GM15510 (cell line): Measurements from ENCODE around the gene SERPINB1.

Source experiments
- POLR2A ChIP-seq: IDR thresholded peaks from 3 replicates; pipeline ENCODE4 v1.6.1; 2011; ENCODE audit warnings: borderline replicate concordance; ENCODE audit not compliant: insufficient read length; ENCODE audit errors: extremely low read depth

The SERPINB1 gene

GRCh38 chr6:2795956-2796355 lies 45.7 kb downstream of the SERPINB1 start:
- no peak for TF ChIP-seq POLR2A

- no peak for TF ChIP-seq POLR2A
Observed at GRCh38 chr6:2795162-2795561, 46.5 kb downstream of the SERPINB1 start.

- no peak for TF ChIP-seq POLR2A
Observed at GRCh38 chr6:2794171-2794730, 47.4 kb downstream of the SERPINB1 start.

GRCh38 chr6:2793534-2794151 lies 48.0 kb downstream of the SERPINB1 start:
- TF ChIP-seq POLR2A, result no peak

GRCh38 chr6:2792330-2793110 lies 49.1 kb downstream of the SERPINB1 start:
- TF ChIP-seq POLR2A, result no peak

- TF ChIP-seq POLR2A, result no peak
Observed at GRCh38 chr6:2791450-2791974, 50.2 kb downstream of the SERPINB1 start.

- no peak for TF ChIP-seq POLR2A
Observed at GRCh38 chr6:2790588-2791449, 50.8 kb downstream of the SERPINB1 start.

- TF ChIP-seq POLR2A, result no peak
Observed at GRCh38 chr6:2786269-2786668, 55.4 kb downstream of the SERPINB1 start.

- no peak for TF ChIP-seq POLR2A
Observed at GRCh38 chr6:2784930-2785329, 56.7 kb downstream of the SERPINB1 start.

GRCh38 chr6:2784061-2784460 lies 57.6 kb downstream of the SERPINB1 start:
- TF ChIP-seq POLR2A, result no peak

GRCh38 chr6:2783188-2783963 lies 58.3 kb downstream of the SERPINB1 start:
- no peak for TF ChIP-seq POLR2A

- no peak for TF ChIP-seq POLR2A
Observed at GRCh38 chr6:2782825-2783187, 58.9 kb downstream of the SERPINB1 start.

- TF ChIP-seq POLR2A, result no peak
Observed at GRCh38 chr6:2782356-2782708, 59.3 kb downstream of the SERPINB1 start.
